GM19025 (cell line): ENCODE data around the gene STAT5A.

Experiments
- ATAC-seq: cut with Tn5 transposase; IDR thresholded peaks from one replicate; pipeline ENCODE4 v1.9.1; 2021; ENCODE audit warnings: mild to moderate bottlenecking, low read depth, moderate library complexity; ENCODE audit not compliant: unreplicated experiment

The STAT5A gene

DNA sequence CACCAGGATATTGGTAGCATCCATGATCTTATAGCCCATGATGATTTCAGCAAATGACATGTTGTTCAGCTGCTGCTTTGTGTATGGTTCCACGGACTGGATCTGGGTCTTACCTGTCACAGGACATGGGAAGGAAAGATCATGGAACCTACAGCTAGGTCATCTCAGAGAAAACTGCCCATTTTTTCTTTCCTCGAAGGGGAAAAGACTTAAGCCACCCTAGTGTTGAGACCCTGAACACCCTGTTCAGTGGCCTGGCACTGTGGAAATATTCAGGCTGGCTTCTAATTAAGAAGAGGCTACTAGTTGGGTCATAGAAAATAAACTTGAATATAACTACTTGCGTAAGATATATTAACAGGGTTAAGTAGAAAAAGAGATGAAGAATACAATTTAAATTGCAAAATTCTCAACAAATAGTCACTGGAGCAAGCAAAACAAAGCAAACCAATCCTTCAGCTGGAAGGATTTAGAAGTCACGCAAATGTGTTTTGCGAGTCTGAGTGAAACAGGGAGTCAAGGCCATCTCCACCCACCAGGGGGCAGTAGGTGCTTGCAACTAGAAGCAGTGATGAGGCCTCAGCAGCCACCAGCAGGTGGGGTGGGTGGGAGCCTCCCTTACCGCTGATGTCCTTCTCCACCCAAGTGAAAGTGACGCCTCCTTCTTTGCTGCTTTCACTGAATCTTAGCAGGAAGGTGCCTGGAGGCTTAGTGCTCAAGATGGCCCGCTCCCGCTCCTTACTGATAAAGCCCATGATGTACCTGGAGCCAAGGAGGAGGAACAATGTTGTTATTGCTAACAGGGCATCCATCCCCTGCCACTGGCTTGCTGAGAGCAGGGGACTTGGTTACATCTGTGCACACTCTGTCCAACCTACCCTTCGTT lies 34.3 kb downstream of the STAT5A start:
- ATAC-seq, result no peak

GRCh38 chr17:42323268-42323773 lies 35.0 kb downstream of the STAT5A start:
- no peak for ATAC-seq

- ATAC-seq, result no peak
Measured at GRCh38 chr17:42325026-42325425, 36.7 kb downstream of the STAT5A start.

- ATAC-seq, result no peak
Measured at GRCh38 chr17:42329025-42329976, 41.0 kb downstream of the STAT5A start.

DNA sequence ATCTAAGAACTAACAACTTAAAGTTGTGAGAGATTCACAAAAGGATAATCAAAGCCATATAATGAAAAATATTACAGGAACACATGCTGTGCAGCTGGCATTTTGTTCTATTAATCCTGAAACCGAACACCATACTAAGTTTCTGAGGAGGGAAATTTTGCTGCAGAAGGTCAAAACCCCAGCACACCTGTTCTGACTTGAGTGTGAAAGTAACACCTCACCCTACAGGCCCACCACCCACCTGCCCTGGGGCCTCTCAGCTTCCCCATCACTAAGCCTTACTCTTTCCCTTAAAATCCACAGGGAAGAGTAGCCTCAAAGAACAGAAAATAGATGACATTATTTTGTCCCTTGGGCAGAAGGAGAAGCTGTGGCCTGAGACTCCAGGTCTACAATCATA lies 44.8 kb downstream of the STAT5A start:
- ATAC-seq, result no peak

GRCh38 chr17:42334677-42335076 lies 46.4 kb downstream of the STAT5A start:
- ATAC-seq, result no peak

DNA sequence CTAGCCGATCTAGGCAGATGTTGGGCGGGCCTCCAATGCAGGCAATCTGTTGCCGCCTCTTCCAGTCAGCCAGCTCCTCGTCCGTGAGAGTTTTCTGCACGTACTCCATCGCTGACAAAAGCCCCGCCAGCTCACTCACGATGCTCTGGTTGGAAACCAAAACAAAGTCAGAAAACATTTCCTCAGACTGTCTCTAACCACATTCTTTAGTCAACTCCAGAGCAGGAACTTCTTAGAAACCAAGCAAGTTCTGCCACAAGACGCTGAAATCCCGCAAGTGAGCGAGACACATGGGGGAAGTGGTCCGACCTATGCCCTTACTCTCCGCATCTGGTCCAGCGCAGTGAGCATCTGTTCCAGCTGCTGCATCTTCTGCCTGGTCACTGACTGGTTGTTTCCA lies 49.1 kb downstream of the STAT5A start:
- peak; percentile 46 for ATAC-seq

GRCh38 chr17:42338427-42338985 lies 50.2 kb downstream of the STAT5A start:
- no peak for ATAC-seq

GRCh38 chr17:42339221-42339620 lies 50.9 kb downstream of the STAT5A start:
- no peak for ATAC-seq

GRCh38 chr17:42340691-42341127 lies 52.4 kb downstream of the STAT5A start:
- no peak for ATAC-seq

DNA sequence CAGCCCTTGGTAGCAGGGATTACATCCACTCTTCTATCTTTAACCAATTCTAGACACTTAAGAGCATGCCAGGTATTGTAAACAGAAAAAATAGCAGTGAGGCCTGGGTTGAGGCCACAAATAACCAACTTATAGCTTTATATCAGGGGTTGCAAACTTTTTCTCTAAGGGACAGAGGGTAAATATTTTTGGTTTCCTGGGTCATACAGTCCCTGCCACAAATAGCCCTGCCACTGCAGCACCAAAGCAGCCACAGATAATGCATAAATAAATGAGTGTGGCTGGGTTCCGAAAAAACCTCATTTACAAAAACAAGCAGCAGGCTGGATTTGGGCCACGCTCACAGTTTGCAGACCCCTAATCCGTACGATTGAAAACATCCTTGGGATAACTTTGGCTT lies 53.3 kb downstream of the STAT5A start:
- ATAC-seq, result no peak

DNA sequence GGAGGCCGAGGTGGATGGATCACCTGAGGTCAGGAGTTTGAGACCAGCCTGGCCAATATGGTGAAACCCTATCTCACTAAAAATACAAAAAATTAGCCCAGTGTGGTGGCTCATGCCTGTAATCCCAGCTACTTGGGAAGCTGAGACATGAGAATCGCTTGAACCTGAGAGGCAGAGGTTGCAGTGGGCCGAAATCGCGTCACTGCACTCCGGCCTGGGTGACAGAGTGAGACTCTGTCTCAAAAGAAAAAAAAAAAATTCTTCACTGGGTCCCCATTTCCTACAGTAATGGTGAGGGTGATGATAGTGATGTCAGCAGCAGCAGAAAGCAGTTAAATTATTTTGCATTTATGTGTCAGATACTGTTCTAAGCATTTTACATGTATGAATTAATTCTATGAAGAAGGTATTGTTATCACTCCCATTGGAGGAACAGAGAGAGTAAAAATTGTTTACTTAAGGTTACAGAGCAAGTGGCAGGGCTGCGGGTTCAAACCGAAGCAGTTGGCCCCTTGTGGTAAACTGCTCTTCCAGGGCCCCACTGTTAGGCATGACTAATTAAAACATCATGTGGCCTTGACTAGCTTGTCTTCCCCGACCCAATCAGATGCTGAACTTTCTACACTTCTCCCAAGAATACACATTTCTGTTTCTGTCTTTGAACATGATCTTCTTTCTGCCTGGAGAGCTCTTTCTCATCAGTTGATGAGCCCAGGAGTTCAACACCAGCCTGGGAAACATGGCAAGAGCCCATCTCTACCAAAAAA lies 54.1 kb downstream of the STAT5A start:
- ATAC-seq, result no peak

DNA sequence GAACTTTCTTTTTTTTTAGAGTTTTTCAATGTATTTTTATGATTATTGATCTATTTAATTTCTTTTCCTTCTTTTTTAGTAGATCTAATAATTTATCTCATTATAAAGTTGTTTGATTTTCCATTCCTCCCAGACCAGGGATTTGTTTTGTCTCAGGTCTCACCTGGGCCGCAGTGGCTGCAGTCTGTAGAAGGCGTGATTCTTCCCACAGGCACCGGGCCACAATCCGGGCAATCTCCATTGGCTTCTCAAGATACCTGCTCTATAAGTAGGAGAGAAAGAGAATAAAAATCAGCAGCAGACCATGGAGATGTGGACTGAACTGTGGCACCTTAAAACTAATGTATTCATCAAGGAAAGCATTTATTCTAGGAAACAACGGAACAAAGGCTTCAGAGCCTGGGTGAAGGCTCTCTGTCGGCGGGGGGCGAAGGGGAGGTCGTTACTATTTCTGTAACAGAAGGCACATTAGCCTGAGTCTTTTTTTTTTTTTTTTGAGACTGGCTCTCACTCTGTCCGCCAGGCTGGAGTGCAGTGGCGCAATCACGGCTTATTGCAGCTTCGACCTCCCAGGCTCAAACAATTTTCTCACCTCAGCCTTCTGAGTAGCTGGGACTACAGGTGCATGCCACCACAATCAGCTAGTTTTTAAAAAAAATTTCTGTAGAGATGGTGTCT lies 57.2 kb downstream of the STAT5A start:
- no peak for ATAC-seq

GRCh38 chr17:42346481-42346880 lies 58.2 kb downstream of the STAT5A start:
- ATAC-seq, result no peak

- ATAC-seq, result no peak
Measured at GRCh38 chr17:42347198-42347597, 58.9 kb downstream of the STAT5A start.

DNA sequence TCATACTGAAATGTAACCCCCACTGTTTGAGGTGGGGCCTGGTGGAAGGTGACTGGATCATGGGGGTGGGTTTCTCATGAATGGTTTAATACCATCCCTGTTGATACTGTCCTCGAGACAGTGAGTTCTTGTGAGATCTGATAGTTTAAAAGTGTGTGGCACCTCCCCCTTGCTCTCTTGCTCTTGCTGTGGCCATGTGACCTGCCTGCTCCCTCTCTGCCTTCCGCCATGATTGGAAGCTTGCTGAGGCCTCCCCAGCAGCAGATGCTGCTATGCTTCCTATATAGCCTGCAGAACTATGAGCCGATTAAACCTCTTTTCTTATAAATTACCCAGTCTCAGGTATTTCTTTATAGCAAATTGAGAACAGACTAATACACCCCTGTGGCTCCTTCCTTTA lies 59.3 kb downstream of the STAT5A start:
- ATAC-seq, result no peak

DNA sequence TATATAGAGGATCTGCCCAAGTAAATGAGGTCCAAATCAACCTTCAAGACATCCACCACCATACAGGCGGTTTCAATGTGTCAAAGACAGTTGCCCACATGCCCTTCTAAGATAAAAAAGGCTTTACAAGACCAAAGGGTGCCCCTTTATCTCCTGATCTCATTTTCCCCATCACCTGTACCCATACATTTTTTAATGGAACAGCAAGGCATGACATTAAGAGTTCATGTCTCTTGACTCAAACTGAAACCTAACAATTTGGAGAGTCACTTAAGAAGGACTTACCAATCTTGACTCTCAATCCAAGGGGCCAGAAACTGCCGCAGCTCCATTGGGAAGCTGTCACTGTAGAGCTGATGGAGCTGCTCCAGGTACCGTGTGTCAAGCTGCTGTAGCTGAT lies 59.8 kb downstream of the STAT5A start:
- no peak for ATAC-seq

GRCh38 chr17:42354956-42355843 lies 66.9 kb downstream of the STAT5A start:
- ATAC-seq, result no peak

DNA sequence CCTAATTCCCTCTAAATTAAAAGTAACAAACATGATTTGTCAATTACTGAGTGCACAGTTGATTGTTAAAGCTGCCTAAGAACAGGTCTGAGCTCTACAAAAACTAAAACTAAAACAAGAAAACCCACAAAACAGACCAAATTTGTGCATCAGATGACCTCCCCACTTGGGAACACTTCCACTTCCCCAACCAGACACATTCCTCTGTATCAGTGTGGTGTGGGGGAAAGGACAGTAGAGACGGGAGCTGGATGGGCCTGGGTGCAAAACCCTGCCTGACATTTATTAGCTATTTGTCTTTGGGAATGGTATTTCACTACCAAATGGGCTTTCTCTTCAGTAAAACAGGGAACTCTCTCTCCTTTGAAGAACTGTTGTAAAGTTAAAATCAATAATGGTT lies 70.1 kb downstream of the STAT5A start:
- ATAC-seq, result no peak
